Measurements from ENCODE around the gene NRXN2.

GRCh38 chr11:64656862-64657261 lies 66.1 kb downstream of the NRXN2 start:
- TF ChIP-seq POLR2A (IDR thresholded peaks at IDR 0.05): no peak
- no peak for TF ChIP-seq CTCF (IDR thresholded peaks at IDR 0.05)

All from heart left ventricle (tissue), 13 donors.